Fibroblast of pulmonary artery (primary cell): ENCODE results near the gene CREBL2.
"Not testable (repeated sequence)": the region's sequence is repeated elsewhere in the genome, so short reads cannot be mapped to it uniquely, and the experiment has no call there.

Experiments
- DNase-seq: peaks from one replicate; pipeline ENCODE4 v3.0.0-alpha.2; 2010; ENCODE audit warnings: low read depth
- H3K4me3 ChIP-seq: replicated peaks from 2 replicates; pipeline ENCODE4 v1.5.1; 2011; ENCODE audit warnings: low read depth, mild to moderate bottlenecking, control low read depth, low read length, moderate library complexity
- TF ChIP-seq, protein P1 (sequence below): IDR thresholded peaks from 2 replicates; pipeline ENCODE4 v1.5.1; 2011; ENCODE audit warnings: mild to moderate bottlenecking, control low read depth, low read length, inconsistent platforms; ENCODE audit errors: missing control alignments

CREBL2 gene

DNA sequence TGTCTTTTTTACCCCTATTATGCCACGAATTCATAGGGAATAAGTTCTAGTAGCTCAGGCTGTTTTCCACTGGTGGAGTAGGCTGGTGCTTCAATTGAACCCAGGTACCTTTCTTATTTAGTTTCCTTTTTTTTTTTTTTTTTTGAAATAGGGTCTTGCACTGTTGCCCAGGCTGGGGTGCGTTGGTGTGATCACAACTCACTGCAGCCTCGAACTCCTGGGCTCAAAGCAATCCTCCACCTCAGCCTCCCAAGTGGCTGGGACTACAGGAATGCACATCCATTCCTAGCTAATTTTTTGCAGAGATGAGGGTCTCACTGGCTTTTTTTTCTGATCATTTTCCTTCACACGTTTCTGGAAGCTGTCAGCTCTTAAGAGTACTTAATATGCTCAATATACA lies 2.7 kb downstream of the CREBL2 start:
- H3K4me3 ChIP-seq = no peak overlapping the region
- no peak for DNase-seq
- TF ChIP-seq, protein P1, sequence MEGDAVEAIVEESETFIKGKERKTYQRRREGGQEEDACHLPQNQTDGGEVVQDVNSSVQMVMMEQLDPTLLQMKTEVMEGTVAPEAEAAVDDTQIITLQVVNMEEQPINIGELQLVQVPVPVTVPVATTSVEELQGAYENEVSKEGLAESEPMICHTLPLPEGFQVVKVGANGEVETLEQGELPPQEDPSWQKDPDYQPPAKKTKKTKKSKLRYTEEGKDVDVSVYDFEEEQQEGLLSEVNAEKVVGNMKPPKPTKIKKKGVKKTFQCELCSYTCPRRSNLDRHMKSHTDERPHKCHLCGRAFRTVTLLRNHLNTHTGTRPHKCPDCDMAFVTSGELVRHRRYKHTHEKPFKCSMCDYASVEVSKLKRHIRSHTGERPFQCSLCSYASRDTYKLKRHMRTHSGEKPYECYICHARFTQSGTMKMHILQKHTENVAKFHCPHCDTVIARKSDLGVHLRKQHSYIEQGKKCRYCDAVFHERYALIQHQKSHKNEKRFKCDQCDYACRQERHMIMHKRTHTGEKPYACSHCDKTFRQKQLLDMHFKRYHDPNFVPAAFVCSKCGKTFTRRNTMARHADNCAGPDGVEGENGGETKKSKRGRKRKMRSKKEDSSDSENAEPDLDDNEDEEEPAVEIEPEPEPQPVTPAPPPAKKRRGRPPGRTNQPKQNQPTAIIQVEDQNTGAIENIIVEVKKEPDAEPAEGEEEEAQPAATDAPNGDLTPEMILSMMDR = no peak

DNA sequence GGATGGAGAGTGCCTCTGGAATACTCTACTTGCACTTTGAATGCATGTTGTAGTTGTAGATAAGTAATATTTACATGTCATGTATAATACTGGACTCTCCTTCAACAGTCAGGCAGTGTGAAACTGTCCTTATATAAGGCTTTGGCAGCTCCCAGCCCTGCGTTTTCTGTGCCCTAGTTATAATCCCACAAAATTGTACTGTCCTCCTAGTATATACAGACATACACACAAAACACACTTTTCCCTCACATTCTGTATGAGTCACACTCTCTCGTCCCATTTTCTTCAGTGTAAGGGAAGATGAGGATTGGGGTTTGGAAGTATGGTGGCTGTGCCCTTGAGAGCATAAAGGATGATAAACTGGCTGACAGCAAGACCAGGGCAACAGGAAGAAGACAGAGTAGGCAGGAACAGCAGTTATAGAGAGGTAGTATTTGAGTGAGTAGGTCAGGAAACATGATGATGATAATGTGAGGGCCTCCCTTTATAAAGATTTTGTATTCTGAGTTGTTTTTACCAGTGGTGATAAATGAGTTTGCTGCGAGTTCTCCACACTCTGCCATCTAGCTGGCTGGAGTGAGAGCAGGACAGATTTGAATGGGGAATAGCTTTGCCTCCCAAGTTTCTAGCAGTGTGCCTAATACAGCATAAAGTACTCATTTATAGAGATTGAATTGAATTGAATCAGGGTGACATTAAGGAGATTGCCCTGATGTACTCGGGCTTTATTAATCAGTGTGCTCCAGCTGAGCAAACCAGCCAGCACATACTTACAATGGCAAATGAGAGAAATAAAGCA lies 5.0 kb downstream of the CREBL2 start:
- DNase-seq = peak; percentile 5
- TF ChIP-seq, protein P1 = no peak
- no peak overlapping the region for H3K4me3 ChIP-seq

DNA sequence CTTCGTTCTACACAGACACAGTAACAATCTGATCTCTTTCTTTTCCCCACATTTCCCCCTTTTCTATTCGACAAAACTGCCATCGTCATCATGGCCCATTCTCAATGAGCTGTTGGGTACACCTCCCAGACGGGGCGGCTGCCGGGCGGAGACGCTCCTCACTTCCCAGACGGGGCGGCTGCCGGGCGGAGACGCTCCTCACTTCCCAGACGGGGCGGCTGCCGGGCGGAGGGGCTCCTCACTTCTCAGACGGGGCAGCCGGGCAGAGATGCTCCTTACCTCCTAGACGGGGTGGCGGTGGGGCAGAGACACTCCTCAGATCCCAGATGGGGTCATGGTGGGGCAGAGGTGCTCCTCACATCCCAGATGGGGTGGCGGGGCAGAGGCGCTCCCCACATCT lies 6.4 kb downstream of the CREBL2 start:
- not testable (repeated sequence) for DNase-seq, H3K4me3 ChIP-seq

DNA sequence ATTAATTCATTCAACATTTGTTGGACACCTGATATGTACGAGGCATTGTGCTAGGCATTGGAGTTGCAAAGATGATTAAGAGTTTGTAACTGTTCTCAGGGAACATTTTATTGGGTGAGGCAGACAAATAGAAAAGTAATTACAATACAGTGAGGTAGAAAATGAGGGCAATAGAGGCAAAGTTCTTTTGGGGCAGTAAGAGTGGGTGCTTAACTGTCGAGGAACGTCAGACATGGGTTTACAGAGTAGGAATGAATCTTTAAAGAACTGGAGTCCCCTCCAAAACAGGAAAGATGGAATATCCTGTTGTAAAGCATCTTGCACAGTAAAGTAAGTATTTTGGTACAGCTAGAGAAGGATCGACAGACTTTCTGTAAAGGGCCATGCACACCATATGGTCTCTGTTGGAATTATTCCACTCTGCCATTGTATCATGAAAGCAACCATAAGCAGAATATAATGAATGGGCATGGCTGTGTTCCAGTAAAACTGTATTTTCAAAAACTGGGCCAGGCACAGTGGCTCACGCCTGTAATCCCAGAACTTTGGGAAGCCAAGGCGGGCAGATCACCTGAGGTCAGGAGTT lies 9.1 kb downstream of the CREBL2 start:
- TF ChIP-seq, protein P1 = no peak
- H3K4me3 ChIP-seq = no peak overlapping the region

DNA sequence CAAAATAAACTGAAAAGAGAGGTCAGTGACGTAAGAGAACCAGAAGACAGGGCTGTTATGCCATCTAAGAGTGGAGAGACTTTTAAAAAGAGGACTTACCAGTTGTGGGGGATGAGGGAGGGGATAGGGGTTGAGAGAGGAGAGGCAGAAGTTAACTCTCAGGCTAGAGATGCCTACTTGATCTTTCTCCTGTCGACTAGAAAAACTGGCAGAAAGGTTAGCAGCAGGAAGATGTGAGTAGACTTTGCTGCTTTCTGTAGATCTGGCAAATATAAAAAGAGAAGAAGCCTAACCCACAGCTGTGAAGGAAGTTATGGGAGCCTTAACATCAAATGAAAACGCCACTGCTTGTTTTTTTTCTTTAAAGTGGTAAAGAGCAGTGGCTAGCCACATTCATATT lies 10.7 kb downstream of the CREBL2 start:
- TF ChIP-seq, protein P1 = no peak
- DNase-seq = no peak
- no peak overlapping the region for H3K4me3 ChIP-seq

More for the DNA sequence above, 9.1 kb downstream of the CREBL2 start:
- no peak for DNase-seq

DNA sequence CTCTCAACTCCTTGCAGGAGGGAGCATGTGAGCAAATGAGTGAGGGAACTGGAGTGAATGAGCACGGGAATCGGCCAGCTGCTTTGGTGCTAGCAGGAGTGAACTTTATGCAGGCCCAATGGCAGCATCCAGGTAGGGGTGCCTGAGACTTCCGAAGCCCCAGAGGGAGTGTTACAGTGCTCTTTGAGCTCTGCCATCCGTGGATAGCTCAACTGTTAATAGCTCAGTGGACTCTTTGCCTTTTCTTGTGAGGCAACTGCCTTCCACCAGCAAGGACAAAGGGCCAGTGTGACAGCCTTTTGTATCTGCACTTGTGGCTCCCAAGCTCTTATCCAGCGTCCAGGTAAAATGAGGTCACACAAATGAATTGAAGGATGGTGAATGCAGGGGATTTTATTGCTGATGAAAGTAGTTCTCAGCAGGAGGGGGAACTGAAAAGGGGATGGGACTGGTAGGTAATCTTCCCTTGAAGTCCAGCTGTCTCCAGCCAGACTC lies 12.9 kb downstream of the CREBL2 start:
- H3K4me3 ChIP-seq = no peak overlapping the region
- no peak for DNase-seq
- TF ChIP-seq, protein P1 = no peak

DNA sequence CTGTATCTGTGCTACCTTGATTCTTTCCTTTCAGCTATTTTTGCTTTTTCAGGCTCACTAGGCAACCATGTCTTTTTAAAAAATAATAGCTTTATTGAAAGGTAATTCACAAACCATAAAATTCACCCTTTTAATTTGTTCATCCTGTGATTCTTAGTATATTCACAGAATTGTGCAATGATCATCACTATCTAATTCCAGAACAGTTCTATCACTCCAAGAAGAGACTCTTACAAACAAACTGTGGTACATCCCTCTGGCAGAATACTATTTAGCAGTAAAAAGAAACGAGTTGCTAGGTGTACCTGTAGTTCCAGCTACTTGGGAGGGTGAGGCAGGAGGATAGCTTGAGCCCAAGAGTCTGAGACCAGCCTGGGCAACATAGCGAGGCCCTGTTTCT lies 14.8 kb downstream of the CREBL2 start:
- no peak for DNase-seq
- no peak overlapping the region for H3K4me3 ChIP-seq
- TF ChIP-seq, protein P1 = no peak
